B cell (primary cell): Measurements from ENCODE around the gene COL4A6. TPM values are rescaled to one million over a fixed set of nuclear protein-coding genes. Genes with fewer than 3 reads are reported as not detected.

Experiments
- ATAC-seq: fragments of 200-7000 bp; cut with Tn5 transposase; one replicate; pipeline ENCODE4 v1.10.0; 2021; ENCODE audit warnings: low read depth, mild to moderate bottlenecking, moderate number of reproducible peaks, moderate library complexity
- CTCF ChIA-PET: fragments of 350-600 bp; sonication (Branson Sonifier 250); formaldehyde crosslinking; loops from one replicate; lab custom pipeline; 2021; ENCODE audit warnings: antibody characterized with exemption, inconsistent platforms; lab: Charles Lee
- POLR2A ChIA-PET: fragments of 350-600 bp; sonication (Branson Sonifier 250); formaldehyde crosslinking; loops from one replicate; lab custom pipeline; 2021; ENCODE audit warnings: antibody characterized with exemption; lab: Charles Lee
- DNase-seq: peaks from one replicate; pipeline ENCODE4 v3.0.0; 2013
- H2AFZ ChIP-seq: 2 replicates; pipeline ENCODE4 v1.6.1; 2012; ENCODE audit warnings: mild to moderate bottlenecking, low read depth, low read length; ENCODE audit not compliant: insufficient read depth, poor library complexity, severe bottlenecking
- H3K27ac ChIP-seq, 2 donors: 1 replicate in 1 of 2; 2 replicates in 1 of 2; pipeline ENCODE4 v1.5.1; 2012 to 2013; ENCODE audit warnings: low read length in 2 of 2, mild to moderate bottlenecking in 2 of 2, moderate library complexity in 1 of 2
- H3K27me3 ChIP-seq, 4 experiments: fragments of 200-600 bp in 1 of 4; sonication (generic) in 1 of 4; replicated peaks in 1 of 4; 1 replicate in 2 of 4; 2 replicates in 2 of 4; pipeline versions ENCODE4 v1.6.1 to v1.7.0; 2013 to 2016; ENCODE audit warnings: low read length in 3 of 4, mild to moderate bottlenecking in 2 of 4, mixed read lengths in 1 of 4, moderate library complexity in 1 of 4; ENCODE audit not compliant: insufficient read depth in 4 of 4, control insufficient read depth in 3 of 4; ENCODE audit errors: control extremely low read depth in 1 of 4
- H3K36me3 ChIP-seq, 2 experiments: replicated peaks in 1 of 2; 1 replicate in 1 of 2; 2 replicates in 1 of 2; pipeline versions ENCODE4 v1.6.1 to v1.7.1; 2013; ENCODE audit warnings: low read length in 1 of 2; ENCODE audit not compliant: insufficient read depth in 2 of 2, control insufficient read depth in 1 of 2; ENCODE audit errors: control extremely low read depth in 1 of 2, extremely low read depth in 1 of 2
- H3K4me1 ChIP-seq, 2 donors: fragments of 200-600 bp in 1 of 2; sonication (generic) in 1 of 2; 1 replicate in 1 of 2; 2 replicates in 1 of 2; pipeline versions ENCODE4 v1.5.1 to v1.6.1; 2013 to 2017; ENCODE audit warnings: low read length in 2 of 2; ENCODE audit not compliant: control insufficient read depth in 2 of 2, insufficient read depth in 2 of 2
- H3K4me2 ChIP-seq: replicated peaks from 2 replicates; pipeline ENCODE3; 2012; ENCODE audit warnings: mild to moderate bottlenecking, low read depth, low read length; ENCODE audit not compliant: poor library complexity, severe bottlenecking
- H3K4me3 ChIP-seq, 5 experiments: fragments of 200-600 bp in 1 of 5; sonication (generic) in 1 of 5; 1 replicate in 3 of 5; 2 replicates in 2 of 5; pipeline versions ENCODE4 v1.5.1 to v1.7.0; 2011 to 2016; ENCODE audit warnings: low read length in 4 of 5, mild to moderate bottlenecking in 4 of 5, low read depth in 2 of 5, control low read depth in 1 of 5, moderate library complexity in 1 of 5; ENCODE audit not compliant: insufficient read depth in 1 of 5; ENCODE audit errors: control extremely low read depth in 1 of 5, extremely low read depth in 1 of 5
- H3K79me2 ChIP-seq: fragments of 200-600 bp; sonication (generic); one replicate; pipeline ENCODE4 v1.6.0; 2016; ENCODE audit warnings: low read length; ENCODE audit not compliant: control insufficient read depth, insufficient read depth
- H3K9ac ChIP-seq: fragments of 200-600 bp; sonication (generic); 2 replicates; pipeline ENCODE4 v1.6.1; 2017; ENCODE audit warnings: mild to moderate bottlenecking, low read length, moderate library complexity
- H3K9me3 ChIP-seq, 3 donors: one replicate each; pipeline versions ENCODE4 v1.6.1 to v1.7.1; 2013; ENCODE audit warnings: low read length in 2 of 3; ENCODE audit not compliant: control insufficient read depth in 2 of 3, insufficient read depth in 1 of 3; ENCODE audit errors: control extremely low read depth in 1 of 3
- H4K20me1 ChIP-seq: 2 replicates; pipeline ENCODE4 v1.6.0; 2012; ENCODE audit warnings: mild to moderate bottlenecking, low read length; ENCODE audit not compliant: insufficient read depth, control insufficient read depth, poor library complexity, severe bottlenecking
- H3K27ac Mint-ChIP-seq: one replicate; pipeline ENCODE4 v1.8.0; 2021; ENCODE audit warnings: mixed read lengths
- H3K27me3 Mint-ChIP-seq: one replicate; pipeline ENCODE4 v1.8.0; 2021; ENCODE audit warnings: mixed read lengths
- H3K4me1 Mint-ChIP-seq: one replicate; pipeline ENCODE4 v1.8.0; 2021; ENCODE audit warnings: mixed read lengths
- H3K4me3 Mint-ChIP-seq: one replicate; pipeline ENCODE4 v1.8.0; 2021; ENCODE audit warnings: mixed read lengths
- H3K9me3 Mint-ChIP-seq: one replicate; pipeline ENCODE4 v1.8.0; 2022; ENCODE audit warnings: mixed read lengths; ENCODE audit not compliant: insufficient read depth
- EZH2 ChIP-seq: IDR thresholded peaks from 2 replicates; pipeline ENCODE4 v1.6.1; 2012; ENCODE audit warnings: borderline replicate concordance, low read depth, mild to moderate bottlenecking, moderate library complexity, low read length; ENCODE audit not compliant: insufficient read depth, poor library complexity, severe bottlenecking
- WGBS: methylation state at CpG from one replicate; pipeline ENCODE4 v1.1.5; 2013; ENCODE audit warnings: missing lambda C conversion rate; ENCODE audit not compliant: insufficient coverage; 5-methylcytosine and 5-hydroxymethylcytosine counted together
- intact Hi-C: fragments of 100-400 bp; cut with micrococcal nuclease; formaldehyde crosslinking; loops from one replicate; pipeline ENCODE4 v1.10.0; 2022
- polyA plus RNA-seq: library from polyadenylated mRNA; depleted of rRNA; stranded (reverse); fragments of >200 nt; gene quantifications from 2 replicates; pipeline ENCODE4 v1.2.3, GENCODE V29; 2012
- total RNA-seq, 2 donors: library from RNA; stranded (reverse); fragments of 120-200 nt in 1 of 2; gene quantifications; 1 replicate in 1 of 2; 2 replicates in 1 of 2; pipeline versions ENCODE4 v1.2.3 to v1.2.4, GENCODE V29; 2013 to 2022
- TF ChIP-seq, protein P1 (sequence below): fragments of 200-600 bp; IDR thresholded peaks from one replicate; pipeline ENCODE4 v1.8.0; 2022; ENCODE audit warnings: antibody characterized with exemption, mild to moderate bottlenecking

The COL4A6 gene
- total and polyA plus RNA-seq, 2 donors (not counting 1 experiment from before 2014, with no cell fraction given): not detected

DNA sequence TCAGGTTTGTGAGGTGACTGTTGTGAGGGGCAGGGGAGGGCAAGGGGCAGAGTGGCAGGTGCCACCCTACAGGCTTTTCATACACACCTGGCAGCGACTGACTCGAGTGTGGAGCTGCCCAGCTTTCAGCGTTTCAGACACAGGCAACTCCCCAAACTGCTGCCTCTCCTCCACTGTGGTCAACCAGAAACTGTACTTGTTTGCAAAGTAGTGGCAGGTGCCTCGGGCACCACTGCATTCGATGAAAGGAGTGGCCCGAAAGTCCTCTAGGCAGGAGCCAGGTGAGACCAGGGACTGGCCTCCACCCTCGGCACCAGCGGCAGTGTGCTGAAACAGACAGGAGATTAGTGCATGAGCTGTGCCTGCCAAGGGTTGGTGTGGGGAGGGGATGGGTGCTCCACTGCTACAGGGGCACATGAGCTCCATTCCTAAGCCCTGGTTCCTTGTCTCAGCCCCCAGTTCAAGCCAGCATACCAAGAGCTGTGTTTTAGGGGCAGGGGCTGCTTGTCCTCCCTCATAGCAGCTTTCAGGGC, 281.2 kb downstream of the COL4A6 start:
- ChIA-PET POLR2A (no interaction called here), CTCF (no interaction called here)
- H3K4me3 Mint-ChIP-seq: no peak overlapping the region

DNA sequence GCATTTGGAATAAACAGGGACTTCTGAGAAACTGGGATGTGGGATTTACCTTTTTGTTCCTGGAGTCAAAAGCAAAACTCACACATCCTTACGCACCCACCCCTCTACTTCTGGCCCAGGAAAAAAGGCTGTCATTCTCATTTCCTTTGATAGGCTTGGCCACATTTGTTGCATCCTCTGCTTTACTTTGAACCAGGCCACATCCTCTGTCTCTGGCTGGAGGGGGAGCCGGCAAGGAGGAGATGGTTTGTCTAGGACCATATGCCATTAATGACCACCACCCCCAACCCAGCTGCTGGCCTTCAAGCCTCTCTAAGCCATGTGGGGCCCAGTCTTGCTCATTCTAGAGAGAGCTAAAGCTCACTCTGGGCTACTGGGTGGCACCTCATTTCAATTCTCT, 282.1 kb downstream of the COL4A6 start:
- H3K79me2 ChIP-seq: no peaks in the 10 kb centered on the region
- no peaks in the 10 kb centered on the region for H3K9me3 ChIP-seq
- no peak for ATAC-seq
- H3K4me2 ChIP-seq: no peak overlapping the region
- H3K4me1 ChIP-seq: no peaks in the 10 kb centered on the region
- Mint-ChIP-seq H3K9me3 (no peaks in the 10 kb centered on the region), H3K4me1 (no peaks in the 10 kb centered on the region), H3K27me3 (no peaks in the 10 kb centered on the region), H3K4me3 (no peak overlapping the region), H3K27ac (no peak overlapping the region)
- H4K20me1 ChIP-seq: no peaks in the 10 kb centered on the region
- ChIA-PET CTCF (no interaction called here), POLR2A (no interaction called here)
- no peak for DNase-seq
- H3K27ac ChIP-seq: no peak overlapping the region
- peaks cover 0 to 7% of the 10 kb centered on the region in 2 experiments for H3K36me3 ChIP-seq
- TF ChIP-seq EZH2: no peak
- TF ChIP-seq, protein P1, sequence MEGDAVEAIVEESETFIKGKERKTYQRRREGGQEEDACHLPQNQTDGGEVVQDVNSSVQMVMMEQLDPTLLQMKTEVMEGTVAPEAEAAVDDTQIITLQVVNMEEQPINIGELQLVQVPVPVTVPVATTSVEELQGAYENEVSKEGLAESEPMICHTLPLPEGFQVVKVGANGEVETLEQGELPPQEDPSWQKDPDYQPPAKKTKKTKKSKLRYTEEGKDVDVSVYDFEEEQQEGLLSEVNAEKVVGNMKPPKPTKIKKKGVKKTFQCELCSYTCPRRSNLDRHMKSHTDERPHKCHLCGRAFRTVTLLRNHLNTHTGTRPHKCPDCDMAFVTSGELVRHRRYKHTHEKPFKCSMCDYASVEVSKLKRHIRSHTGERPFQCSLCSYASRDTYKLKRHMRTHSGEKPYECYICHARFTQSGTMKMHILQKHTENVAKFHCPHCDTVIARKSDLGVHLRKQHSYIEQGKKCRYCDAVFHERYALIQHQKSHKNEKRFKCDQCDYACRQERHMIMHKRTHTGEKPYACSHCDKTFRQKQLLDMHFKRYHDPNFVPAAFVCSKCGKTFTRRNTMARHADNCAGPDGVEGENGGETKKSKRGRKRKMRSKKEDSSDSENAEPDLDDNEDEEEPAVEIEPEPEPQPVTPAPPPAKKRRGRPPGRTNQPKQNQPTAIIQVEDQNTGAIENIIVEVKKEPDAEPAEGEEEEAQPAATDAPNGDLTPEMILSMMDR: no peak
- WGBS: no CpG with 5 or more reads among the region's 2 CpGs
- H3K27me3 ChIP-seq: no peaks in the 10 kb centered on the region
- H2AFZ ChIP-seq: no peak overlapping the region
- no peak overlapping the region for H3K9ac ChIP-seq
- intact Hi-C loops: no loop called here
- H3K4me3 ChIP-seq: no peak overlapping the region

More for the DNA sequence above, 281.2 kb downstream of the COL4A6 start:
- Histone ChIP-seq H3K9ac (no peak overlapping the region), H3K9me3 (no peaks in the 10 kb centered on the region), H2AFZ (no peak overlapping the region), H3K27ac (no peak overlapping the region), H3K27me3 (no peaks in the 10 kb centered on the region), H3K4me1 (no peaks in the 10 kb centered on the region), H3K36me3 (peaks cover 0 to 7% of the 10 kb centered on the region in 2 experiments), H3K79me2 (no peaks in the 10 kb centered on the region), H3K4me2 (no peak overlapping the region), H4K20me1 (no peaks in the 10 kb centered on the region), H3K4me3 (no peak overlapping the region)
- no peaks in the 10 kb centered on the region for H3K9me3 Mint-ChIP-seq
- 94% methylated on average over 8 of the region's 8 CpGs for WGBS
- no peak for TF ChIP-seq EZH2
- TF ChIP-seq, protein P1: no peak
- ATAC-seq: no peak
- no peaks in the 10 kb centered on the region for H3K4me1 Mint-ChIP-seq
- H3K27me3 Mint-ChIP-seq: no peaks in the 10 kb centered on the region
- intact Hi-C loops: no loop called here
- DNase-seq: no peak
- H3K27ac Mint-ChIP-seq: no peak overlapping the region
